Muscle layer of duodenum (tissue), 2 donors: Measurements from ENCODE around the gene PTPN3.

Experiments
- H3K27ac ChIP-seq: one replicate; pipeline ENCODE4 v1.7.0; 2013; ENCODE audit warnings: mild to moderate bottlenecking, low read length
- H3K27me3 ChIP-seq: one replicate; pipeline ENCODE4 v1.7.0; 2013; ENCODE audit warnings: low read depth, mild to moderate bottlenecking, control low read depth, low read length
- H3K36me3 ChIP-seq, 2 donors: one replicate each; pipeline ENCODE4 v1.7.0; 2013; ENCODE audit warnings: low read length in 2 of 2, control low read depth in 1 of 2, mild to moderate bottlenecking in 1 of 2; ENCODE audit not compliant: insufficient read depth in 2 of 2, control insufficient read depth in 1 of 2
- H3K4me1 ChIP-seq, 2 donors: one replicate each; pipeline ENCODE4 v1.7.0; 2013; ENCODE audit warnings: low read length in 2 of 2, mild to moderate bottlenecking in 2 of 2, control low read depth in 1 of 2, moderate library complexity in 1 of 2; ENCODE audit not compliant: insufficient read depth in 2 of 2, control insufficient read depth in 1 of 2
- H3K4me3 ChIP-seq, 2 donors: one replicate each; pipeline ENCODE4 v1.7.0; 2013; ENCODE audit warnings: low read length in 2 of 2, low read depth in 1 of 2, mild to moderate bottlenecking in 1 of 2
- H3K9me3 ChIP-seq, 2 donors: one replicate each; pipeline ENCODE4 v1.7.0; 2013; ENCODE audit warnings: low read length in 2 of 2, control low read depth in 1 of 2, mild to moderate bottlenecking in 1 of 2; ENCODE audit not compliant: control insufficient read depth in 1 of 2
- donor health status: healthy.

PTPN3 gene

DNA sequence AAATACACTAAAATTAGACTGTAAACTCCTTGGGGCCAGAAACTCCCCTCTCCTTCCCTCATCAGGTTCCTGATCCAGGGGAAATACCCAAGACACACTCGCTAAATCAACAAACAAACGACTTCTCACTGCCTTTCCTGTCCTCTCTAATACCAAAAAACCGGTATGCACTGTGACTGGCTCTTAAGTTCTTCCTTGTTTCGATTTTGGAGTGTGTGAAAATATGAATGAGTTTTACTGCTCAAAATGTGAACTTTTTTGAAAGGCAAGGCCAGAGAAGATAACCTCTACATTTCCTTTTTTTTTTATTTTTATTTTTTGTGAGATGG lies 96.2 kb downstream of the PTPN3 start:
- Histone ChIP-seq H3K36me3 (no peaks in the 10 kb centered on the region), H3K27ac (no peak overlapping the region), H3K9me3 (no peaks in the 10 kb centered on the region), H3K4me1 (no peaks in the 10 kb centered on the region), H3K27me3 (no peaks in the 10 kb centered on the region), H3K4me3 (no peak overlapping the region)

DNA sequence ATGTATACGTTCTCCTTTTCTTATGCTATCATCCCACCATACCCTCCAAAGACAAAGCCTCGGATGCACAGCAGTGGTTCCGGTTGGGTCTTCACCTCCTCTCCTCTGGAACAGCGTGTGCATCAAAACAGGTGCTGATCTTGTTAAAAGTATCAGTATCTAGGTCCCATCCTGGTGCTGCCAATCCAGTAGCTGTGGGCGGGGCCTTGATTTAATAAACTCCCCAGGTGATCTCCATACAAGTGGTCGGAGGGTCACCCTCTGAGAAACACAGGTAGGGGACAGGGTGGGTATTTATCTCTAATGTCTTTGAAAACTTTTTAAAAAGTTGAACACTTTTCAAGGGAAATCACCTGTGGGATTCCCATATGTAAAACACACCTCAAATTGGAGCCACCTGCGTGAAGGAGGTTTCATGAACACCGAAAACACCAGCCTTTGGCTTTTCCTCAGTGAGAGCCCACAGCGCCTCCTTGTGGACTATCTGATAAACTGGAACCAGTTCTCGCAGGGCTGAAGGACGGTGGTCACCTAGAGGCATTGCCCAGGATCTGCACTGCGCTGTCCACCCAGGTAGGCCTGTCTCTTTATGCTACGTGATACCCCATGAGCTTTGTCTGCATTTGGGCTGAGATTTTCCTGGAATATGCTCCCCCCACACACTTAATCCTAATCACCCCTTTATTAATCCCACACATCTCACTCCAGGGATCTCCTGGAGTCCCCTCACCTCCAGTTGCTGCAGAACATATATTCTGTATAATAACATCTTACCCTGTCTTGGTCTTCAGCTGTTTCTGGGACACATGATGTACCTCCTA lies 96.7 kb downstream of the PTPN3 start:
- H3K36me3 ChIP-seq: no peaks in the 10 kb centered on the region

DNA sequence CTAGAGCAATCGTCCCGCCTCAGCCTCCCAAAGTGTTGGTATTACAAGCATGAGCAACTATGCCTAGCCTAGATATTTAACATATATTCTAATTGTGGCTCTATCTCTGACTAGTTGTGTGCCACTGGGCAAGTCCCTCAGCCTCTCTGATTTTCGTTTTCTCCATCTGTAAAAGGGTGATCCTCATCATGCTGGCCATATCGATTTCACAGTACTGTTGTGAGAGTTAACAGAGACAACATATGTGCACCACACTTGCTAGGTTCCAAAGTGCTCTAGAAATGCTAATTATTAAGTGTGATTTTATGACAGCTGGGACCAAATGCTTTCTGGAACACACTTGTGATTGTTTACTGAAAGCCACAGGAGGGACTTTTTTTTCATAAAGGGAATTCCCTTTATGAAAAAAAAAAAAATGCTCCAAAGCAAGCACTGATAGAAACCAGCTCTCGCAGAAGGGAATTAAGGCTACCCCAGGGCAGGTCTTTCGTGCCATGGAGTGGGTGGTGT lies 98.8 kb downstream of the PTPN3 start:
- no peaks in the 10 kb centered on the region for H3K4me1 ChIP-seq

More for the DNA sequence above, 96.7 kb downstream of the PTPN3 start:
- Histone ChIP-seq H3K4me3 (no peak overlapping the region), H3K27me3 (no peaks in the 10 kb centered on the region), H3K9me3 (no peaks in the 10 kb centered on the region), H3K4me1 (no peaks in the 10 kb centered on the region), H3K27ac (no peak overlapping the region)

DNA sequence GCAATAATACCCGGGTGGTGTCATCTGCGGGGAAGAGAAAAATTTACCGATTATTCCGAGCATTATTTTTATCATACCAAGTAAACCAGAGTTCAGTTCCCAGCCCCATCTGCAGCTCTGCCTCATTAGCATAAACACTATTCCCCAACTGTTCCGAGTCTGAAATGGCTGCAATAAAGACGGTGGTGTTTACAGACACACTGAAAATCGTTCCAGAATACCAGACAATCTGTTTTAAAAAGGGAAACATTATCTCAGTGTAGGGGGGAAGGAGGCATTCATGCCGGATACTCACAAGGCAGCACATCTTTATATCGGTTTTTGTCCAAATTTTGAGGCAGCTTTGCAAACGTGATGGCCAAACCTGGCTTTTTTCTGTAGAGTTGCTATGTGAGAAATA lies 106.9 kb downstream of the PTPN3 start:
- H3K27ac ChIP-seq: no peak overlapping the region
- H3K4me3 ChIP-seq: no peak overlapping the region
- peaks cover 0 to 11% of the 10 kb centered on the region in 2 donors for H3K36me3 ChIP-seq
- no peaks in the 10 kb centered on the region for H3K9me3 ChIP-seq
- H3K27me3 ChIP-seq: no peaks in the 10 kb centered on the region
- no peaks in the 10 kb centered on the region for H3K4me1 ChIP-seq

More for the DNA sequence above, 98.8 kb downstream of the PTPN3 start:
- Histone ChIP-seq H3K27ac (no peak overlapping the region), H3K9me3 (no peaks in the 10 kb centered on the region), H3K27me3 (no peaks in the 10 kb centered on the region), H3K4me3 (no peak overlapping the region), H3K36me3 (no peaks in the 10 kb centered on the region)

DNA sequence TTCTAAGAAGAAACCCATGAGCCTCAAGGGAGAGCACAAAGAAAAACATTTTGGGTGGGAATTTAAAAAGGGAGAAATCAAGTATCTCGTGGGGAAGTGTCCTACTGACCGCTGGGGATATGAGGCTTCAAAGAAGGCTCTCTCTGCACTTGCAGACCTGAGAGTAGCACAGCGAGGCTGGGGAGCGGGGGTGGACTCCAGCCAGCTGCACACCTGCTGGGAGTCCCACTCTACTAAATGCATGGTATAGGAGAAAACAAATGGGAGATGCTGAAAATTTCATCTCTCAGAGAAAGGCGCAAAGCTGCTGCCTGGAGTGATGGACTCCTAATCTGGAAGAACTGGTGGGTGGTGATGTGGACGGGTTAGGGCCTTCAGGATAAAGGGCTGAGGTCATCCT lies 110.3 kb downstream of the PTPN3 start:
- H3K27me3 ChIP-seq: no peaks in the 10 kb centered on the region
- no peak overlapping the region for H3K27ac ChIP-seq
- H3K9me3 ChIP-seq: no peaks in the 10 kb centered on the region
- no peaks in the 10 kb centered on the region for H3K4me1 ChIP-seq
- H3K36me3 ChIP-seq: peaks cover 0 to 11% of the 10 kb centered on the region in 2 donors
- no peak overlapping the region for H3K4me3 ChIP-seq

DNA sequence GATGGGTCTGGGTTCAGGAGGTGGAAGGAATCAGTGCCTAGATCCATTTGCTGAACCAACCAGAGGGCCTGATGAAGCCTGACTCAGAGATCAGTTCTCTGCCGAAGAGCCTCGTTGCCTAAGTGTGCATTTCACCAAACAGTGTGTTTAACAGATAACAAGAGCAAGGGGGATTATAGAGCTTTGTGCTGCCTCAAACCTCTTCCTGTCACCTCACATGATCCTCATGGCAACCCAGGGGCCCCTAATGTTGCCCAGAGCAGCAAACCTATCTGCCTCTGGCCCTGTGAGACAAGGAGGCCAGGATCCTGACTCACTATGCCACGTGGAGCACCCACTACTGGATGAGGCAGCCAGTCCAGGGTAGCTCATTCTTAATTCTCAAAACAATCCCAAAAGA lies 110.9 kb downstream of the PTPN3 start:
- Histone ChIP-seq H3K27ac (no peak overlapping the region), H3K36me3 (peaks cover 0 to 11% of the 10 kb centered on the region in 2 donors), H3K4me3 (no peak overlapping the region), H3K27me3 (no peaks in the 10 kb centered on the region), H3K9me3 (no peaks in the 10 kb centered on the region), H3K4me1 (no peaks in the 10 kb centered on the region)

DNA sequence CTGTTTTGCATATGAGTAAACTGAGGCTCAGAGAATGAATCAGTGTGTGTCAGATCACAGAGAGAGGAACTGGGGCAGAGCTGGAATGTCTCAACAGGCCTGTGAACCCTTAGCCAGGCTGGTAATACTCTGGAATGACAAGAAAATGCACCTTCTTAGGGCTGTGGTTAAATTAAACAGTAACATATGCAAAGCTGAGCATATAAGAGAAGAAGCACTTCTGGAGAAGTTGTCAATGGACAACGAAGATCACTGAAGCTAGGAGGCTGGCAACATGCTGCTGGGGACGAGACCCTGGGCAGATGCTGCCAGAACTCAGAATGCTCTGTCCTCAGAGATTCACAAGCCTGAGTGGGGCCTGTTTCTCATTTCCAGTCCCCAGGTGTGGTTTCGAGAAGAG lies 112.6 kb downstream of the PTPN3 start:
- Histone ChIP-seq H3K9me3 (no peaks in the 10 kb centered on the region), H3K36me3 (peaks cover 0 to 11% of the 10 kb centered on the region in 2 donors), H3K27me3 (no peaks in the 10 kb centered on the region), H3K4me1 (no peaks in the 10 kb centered on the region), H3K4me3 (no peak overlapping the region), H3K27ac (no peak overlapping the region)

DNA sequence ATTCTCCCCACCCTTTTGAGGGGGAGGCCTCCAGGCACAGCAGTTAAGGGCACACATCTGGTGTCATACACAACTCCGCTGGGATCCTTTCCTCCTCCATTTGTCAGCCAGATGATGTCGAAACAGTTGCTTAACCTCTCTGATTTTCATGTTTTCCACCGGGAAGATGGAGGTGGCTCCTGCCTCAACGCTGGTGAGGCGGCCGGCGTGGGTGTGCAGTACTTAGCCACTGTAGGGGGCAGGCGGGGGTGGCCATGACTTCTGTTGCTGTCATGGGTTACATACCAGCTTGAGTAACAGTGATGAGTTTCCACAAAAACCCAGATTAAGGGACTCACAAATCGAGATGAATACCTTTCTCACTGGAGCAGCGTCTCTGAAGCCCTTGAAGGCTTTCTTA lies 114.2 kb downstream of the PTPN3 start:
- H3K27me3 ChIP-seq: no peaks in the 10 kb centered on the region
- H3K9me3 ChIP-seq: no peaks in the 10 kb centered on the region
- H3K36me3 ChIP-seq: peaks cover 0 to 4% of the 10 kb centered on the region in 2 donors
- no peak overlapping the region for H3K4me3 ChIP-seq
- H3K4me1 ChIP-seq: no peaks in the 10 kb centered on the region
- no peak overlapping the region for H3K27ac ChIP-seq

DNA sequence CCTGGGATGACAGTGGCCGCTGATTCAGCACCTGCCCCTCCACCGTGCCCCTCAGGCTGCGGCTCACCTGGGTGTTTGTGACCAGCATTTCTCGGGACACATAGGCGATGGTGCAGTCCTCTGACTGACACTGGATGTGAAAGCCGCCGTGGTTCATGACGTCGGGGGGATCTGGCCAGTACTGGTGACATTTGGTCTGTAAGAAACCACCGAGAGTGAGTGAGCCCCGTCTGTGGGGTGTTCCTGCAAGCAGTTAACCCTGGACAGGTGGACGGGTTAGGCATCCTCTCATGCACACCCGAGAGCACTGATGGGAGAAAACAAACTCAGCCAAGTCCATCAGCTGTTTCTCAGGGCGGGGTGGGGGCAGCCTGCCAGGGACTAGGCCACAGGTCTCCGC lies 114.8 kb downstream of the PTPN3 start:
- Histone ChIP-seq H3K27me3 (no peaks in the 10 kb centered on the region), H3K4me3 (no peak overlapping the region), H3K27ac (no peak overlapping the region), H3K4me1 (no peaks in the 10 kb centered on the region), H3K9me3 (no peaks in the 10 kb centered on the region), H3K36me3 (no peaks in the 10 kb centered on the region)

DNA sequence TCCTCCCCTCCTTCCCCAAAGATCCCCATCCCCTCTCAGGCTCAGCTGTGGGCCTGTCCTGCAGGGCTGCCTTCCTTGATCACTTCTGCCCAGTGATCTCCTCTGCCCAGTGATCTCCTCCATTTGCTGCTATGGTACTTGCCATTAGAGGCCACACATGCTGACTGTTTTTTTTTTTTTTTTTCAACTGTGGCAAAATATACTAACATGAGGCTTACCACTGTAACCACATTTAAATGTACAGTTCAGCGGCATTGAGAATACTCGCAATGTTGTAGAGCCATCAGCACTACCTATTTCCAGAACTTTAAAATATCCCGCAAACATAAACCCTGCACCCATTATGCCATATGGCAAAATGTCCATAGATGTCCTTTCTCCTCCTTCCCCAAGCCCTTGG lies 115.5 kb downstream of the PTPN3 start:
- Histone ChIP-seq H3K27me3 (no peaks in the 10 kb centered on the region), H3K4me3 (no peak overlapping the region), H3K36me3 (no peaks in the 10 kb centered on the region), H3K4me1 (no peaks in the 10 kb centered on the region), H3K27ac (no peak overlapping the region), H3K9me3 (no peaks in the 10 kb centered on the region)

DNA sequence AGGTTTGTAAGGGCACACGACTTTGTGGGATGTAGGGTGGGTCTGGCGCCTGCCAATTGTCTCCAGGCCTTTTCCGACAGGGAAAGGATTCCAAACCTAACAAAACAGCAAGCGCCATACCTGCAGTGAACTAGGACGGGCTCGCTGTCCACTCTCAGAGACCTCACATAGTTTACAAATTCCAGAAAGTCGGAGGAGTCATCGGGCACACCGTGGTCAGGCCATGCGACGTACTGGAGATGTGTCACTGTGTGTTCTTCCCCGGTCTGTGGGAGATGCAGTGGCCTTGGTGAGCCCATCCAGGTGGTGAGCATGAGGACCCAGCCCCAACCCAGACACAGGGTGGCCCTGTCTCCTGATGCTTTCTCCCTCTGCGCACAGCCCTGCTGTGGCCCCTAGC lies 115.9 kb downstream of the PTPN3 start:
- Histone ChIP-seq H3K4me3 (no peak overlapping the region), H3K36me3 (no peaks in the 10 kb centered on the region), H3K4me1 (no peaks in the 10 kb centered on the region)

More for the DNA sequence above, 115.9 kb downstream of the PTPN3 start:
- Histone ChIP-seq H3K9me3 (no peaks in the 10 kb centered on the region), H3K27ac (no peak overlapping the region), H3K27me3 (no peaks in the 10 kb centered on the region)
